GM12878 (cell line): ENCODE measurements around the gene ELL.

Experiments
- CBFB ChIP-seq: IDR thresholded peaks from 2 replicates; pipeline ENCODE4 v1.6.1; 2016; ENCODE audit warnings: antibody characterized with exemption, low read depth
- CTCF ChIP-seq, 3 experiments: IDR thresholded peaks in 2 of 3; conservative IDR thresholded peaks in 1 of 3; 2 replicates each; pipeline ENCODE4 v1.5.1; 2011; ENCODE audit warnings: low read depth in 3 of 3, low read length in 3 of 3, mild to moderate bottlenecking in 3 of 3, control low read depth in 2 of 3, moderate library complexity in 2 of 3, inconsistent platforms in 1 of 3, mixed read lengths in 1 of 3; ENCODE audit not compliant: control insufficient read depth in 2 of 3, insufficient read depth in 1 of 3; ENCODE audit errors: extremely low read depth in 1 of 3
- E2F4 ChIP-seq: IDR thresholded peaks from 2 replicates; pipeline ENCODE4 v1.6.1; 2012; ENCODE audit warnings: low read depth, low read length, improper control_type of control experiment
- ESRRA ChIP-seq: IDR thresholded peaks from 2 replicates; pipeline ENCODE4 v1.6.1; 2012; ENCODE audit warnings: mild to moderate bottlenecking, low read length, improper control_type of control experiment
- MAX ChIP-seq: IDR thresholded peaks from 2 replicates; pipeline ENCODE4 v1.6.1; 2012; ENCODE audit warnings: low read depth, low read length, improper control_type of control experiment
- PKNOX1 ChIP-seq: fragments of 450-650 bp; IDR thresholded peaks from 2 replicates; pipeline ENCODE4 v1.6.1; 2016; ENCODE audit warnings: mild to moderate bottlenecking
- RELA ChIP-seq: fragments of 450-650 bp; IDR thresholded peaks from 2 replicates; pipeline ENCODE4 v1.8.0; 2014; ENCODE audit warnings: borderline replicate concordance; ENCODE audit not compliant: partially characterized antibody
- RFX5 ChIP-seq: IDR thresholded peaks from 2 replicates; pipeline ENCODE4 v1.6.1; 2011; ENCODE audit warnings: low read depth, low read length, improper control_type of control experiment

GRCh38 chr19:18503971-18504885 is 17.6 kb downstream of the ELL start:
- TF ChIP-seq RFX5 (no peak), ESRRA (no peak), CBFB (no peak), RELA (no peak), MAX (no peak), PKNOX1 (no peak), E2F4 (no peak), CTCF (IDR thresholded peaks at IDR 0.05 in 2 of 3, conservative IDR thresholded peaks at IDR 0.05 in 1 of 3; ENCODE audit: control insufficient read depth in 2 of 3, extremely low read depth in 1 of 3, insufficient read depth in 1 of 3, low read depth in 3 of 3, low read length in 3 of 3) (no peak)
